ENCODE measurements around the gene DHH. TPM values are rescaled to one million over a fixed set of nuclear protein-coding genes. Genes with fewer than 3 reads are reported as not detected.
A peak's percentile ranks its signal among the peaks of the same experiment; 100 is the strongest.
"Not testable (repeated sequence)": the region's sequence is repeated elsewhere in the genome, so short reads cannot be mapped to it uniquely, and the experiment has no call there.

The DHH gene
- polyA plus RNA-seq (ENCODE audit: insufficient read length in 3 of 3) = under 1 TPM; 0.34 to 0.50 (median 0.35) TPM
- long read RNA-seq, donor 1 = 0 reads
- long read RNA-seq, donor 2, full-length matches to known transcripts = 1 of 1 reads
- long read RNA-seq, donor 2, partial matches to known transcripts = 0 of 1 reads
- long read RNA-seq, donor 2, other reads (novel, unspliced or antisense) = 0 of 1 reads
- long read RNA-seq, donor 3 = 0 reads
- long read RNA-seq, donor 4, full-length matches to known transcripts = 3 of 3 reads
- long read RNA-seq, donor 4, partial matches to known transcripts = 0 of 3 reads
- long read RNA-seq, donor 4, other reads (novel, unspliced or antisense) = 0 of 3 reads
- long read RNA-seq, donor 5 = 0 reads
- long read RNA-seq, donor 6, full-length matches to known transcripts = 1 of 1 reads
- long read RNA-seq, donor 6, partial matches to known transcripts = 0 of 1 reads
- long read RNA-seq, donor 6, other reads (novel, unspliced or antisense) = 0 of 1 reads
- long read RNA-seq, donor 7 = 0 reads
- long read RNA-seq, donor 8 = 0 reads
- long read RNA-seq, donor 9 = 0 reads
- long read RNA-seq, donor 10 = 0 reads
- long read RNA-seq, donor 11 = 0 reads
- long read RNA-seq, donor 12 = 0 reads
- long read RNA-seq, donor 13 = 0 reads
- long read RNA-seq, donor 14 = 0 reads
- long read RNA-seq, donor 15 = 0 reads
- long read RNA-seq, donor 16, full-length matches to known transcripts = 1 of 1 reads
- long read RNA-seq, donor 16, partial matches to known transcripts = 0 of 1 reads
- long read RNA-seq, donor 16, other reads (novel, unspliced or antisense) = 0 of 1 reads

DNA sequence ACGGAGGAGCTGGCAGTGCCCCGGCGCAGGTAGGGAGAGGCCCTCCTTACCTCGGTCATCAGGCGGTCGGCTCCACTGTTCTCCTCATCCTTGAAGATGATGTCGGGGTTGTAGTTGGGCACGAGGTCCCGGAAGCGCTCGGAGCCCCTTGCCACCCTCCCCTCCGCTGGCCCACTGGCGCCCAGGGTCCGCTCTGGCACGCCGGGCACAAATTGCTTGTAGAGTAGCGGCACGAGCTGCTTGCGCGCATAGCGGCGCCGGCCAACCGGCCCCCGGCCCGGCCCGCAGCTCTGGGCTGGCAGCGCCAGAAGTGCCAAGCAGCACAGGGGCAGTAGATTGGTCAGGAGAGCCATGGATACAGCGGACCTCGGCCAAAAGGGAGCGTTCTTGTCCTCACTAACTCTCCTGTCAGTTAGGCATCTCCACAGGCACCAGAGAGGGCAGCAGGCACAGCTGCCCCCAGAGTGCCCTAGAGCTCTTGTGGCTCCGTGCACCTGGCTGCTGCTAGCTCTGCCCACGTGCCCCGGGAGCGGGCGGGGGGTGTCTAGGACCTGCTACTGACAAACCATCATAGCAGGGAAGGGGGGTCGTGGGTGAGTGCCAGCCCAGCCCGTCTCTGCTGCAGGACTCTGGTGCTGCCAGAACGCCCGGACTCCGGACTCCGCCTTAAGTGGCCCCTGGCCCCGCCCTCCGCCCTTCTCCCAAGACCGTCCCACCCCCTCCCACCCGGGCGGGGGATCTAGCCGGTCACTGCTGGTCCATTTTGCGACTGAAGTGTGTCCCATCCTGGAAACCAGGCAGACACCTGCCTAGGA is at the start of gene DHH:
Gene DHH, minus strand, starts transcription at position 642 of the 815 bp plus-strand sequence. Its CDS starts 289 bp downstream, at position 353.
- no peak for DNase-seq

DNA sequence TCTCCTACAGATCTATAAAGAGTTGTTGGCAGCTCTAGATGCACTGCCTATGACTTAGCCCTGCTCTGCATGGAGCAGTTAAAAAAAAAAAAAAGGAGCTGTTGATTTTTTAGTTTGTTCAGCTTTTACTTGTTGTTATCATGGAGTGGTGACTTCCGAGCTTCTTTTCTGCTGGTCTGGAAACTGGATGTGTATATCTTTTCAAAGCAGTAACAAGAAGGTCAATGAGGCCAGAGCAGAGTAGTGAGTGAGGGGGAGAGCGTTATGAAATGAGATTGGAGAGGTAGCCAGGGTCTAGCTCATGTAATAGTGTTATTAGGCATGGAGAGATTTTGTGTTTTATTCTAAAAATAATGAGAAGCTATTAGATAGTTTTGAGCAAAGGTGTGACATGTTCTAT is 49.8 kb upstream of the DHH start:
- DNase-seq = no peak

DNA sequence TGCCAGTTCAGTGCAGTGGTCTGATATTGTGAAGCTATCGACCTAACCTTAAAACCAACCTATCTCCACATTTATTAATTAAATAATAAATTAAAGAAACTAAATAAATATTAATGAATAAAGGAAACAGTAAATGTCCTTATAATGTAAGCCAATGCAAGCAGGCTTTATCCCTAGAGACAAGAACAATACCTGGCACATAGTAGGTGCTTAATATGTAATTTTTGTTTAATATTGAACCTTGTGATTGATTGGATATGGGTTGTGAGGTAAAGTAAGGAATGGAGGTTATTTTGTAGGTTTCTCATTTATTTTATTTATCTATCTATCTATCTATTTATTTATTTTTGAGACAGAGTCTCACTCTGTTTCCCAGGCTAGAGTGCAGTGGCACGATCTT is 44.4 kb upstream of the DHH start:
- no peak for DNase-seq

DNA sequence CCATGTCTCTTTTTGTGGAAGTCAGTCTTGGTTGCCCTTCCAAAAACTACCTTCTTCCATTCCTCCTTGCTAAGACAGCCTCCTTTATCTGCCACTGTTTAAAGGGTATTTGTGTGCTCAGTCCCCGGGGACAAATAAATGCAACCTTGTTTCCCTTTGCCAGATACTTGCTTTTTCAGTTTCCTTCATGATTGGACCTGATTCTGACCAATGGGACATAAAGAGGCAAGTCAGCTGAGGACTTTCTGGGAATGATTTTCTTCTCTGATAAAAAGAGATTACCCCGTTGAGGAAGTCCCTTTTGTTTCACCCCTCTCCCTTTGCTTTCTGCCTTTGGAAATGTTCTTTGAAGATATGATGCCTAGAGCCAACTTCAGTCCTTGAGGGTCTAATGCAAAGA is 44.0 kb upstream of the DHH start:
- no peak for DNase-seq

DNA sequence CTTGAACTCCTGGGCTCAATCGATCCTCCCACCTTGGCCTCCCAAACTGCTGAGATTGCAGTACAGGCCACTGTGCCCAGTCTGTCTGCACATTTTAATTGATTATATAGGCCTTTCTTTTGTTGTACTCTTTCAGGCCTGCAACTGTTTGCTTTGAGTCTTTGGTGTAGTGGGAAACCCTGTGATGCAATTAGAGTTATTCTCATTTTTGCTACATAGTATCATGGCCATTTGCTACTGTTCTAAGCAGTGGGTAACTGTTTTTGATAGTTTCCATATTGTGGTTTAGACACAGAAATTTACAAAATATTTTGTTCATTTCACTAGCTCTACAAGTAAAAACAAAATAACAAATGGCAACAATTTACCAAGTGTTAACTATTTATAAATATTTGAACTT is 42.9 kb upstream of the DHH start:
- no peak for DNase-seq

DNA sequence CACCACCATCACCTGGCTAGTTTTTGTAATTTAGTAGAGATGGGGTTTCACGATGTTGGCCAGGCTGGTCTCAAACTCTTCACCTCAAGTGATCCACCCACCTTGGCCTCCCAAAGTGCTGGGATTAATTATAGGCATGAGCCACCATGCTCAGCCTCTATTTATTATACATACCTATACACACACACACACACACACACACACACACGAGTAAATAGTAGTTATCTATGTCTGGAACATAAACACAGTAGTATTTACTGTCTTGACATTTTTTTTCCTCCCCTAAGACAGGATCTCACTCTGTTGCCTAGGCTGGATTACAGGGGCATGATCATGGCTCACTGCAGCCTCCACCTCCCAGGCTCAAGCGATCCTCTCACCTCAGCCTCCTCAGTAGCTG is 42.4 kb upstream of the DHH start:
- DNase-seq = not testable (repeated sequence)

DNA sequence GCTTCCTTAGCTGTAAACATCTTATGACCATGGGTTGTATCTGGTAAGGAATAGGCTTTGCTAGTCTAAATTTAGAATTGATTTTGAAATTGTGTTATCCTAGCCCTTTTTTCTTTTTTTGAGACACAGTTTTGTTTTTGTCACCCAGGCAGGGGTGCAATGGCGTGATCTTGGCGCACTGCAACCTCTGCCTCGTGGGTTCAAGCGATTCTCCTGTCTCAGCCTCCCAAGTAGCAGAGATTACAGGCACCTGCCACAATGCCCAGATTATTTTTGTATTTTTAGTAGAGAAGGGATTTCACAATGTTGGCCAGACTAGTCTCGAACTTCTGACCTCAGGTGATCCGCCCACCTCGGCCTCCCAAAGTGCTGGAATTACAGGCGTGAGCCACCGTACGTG is 39.0 kb upstream of the DHH start:
- no peak for DNase-seq

DNA sequence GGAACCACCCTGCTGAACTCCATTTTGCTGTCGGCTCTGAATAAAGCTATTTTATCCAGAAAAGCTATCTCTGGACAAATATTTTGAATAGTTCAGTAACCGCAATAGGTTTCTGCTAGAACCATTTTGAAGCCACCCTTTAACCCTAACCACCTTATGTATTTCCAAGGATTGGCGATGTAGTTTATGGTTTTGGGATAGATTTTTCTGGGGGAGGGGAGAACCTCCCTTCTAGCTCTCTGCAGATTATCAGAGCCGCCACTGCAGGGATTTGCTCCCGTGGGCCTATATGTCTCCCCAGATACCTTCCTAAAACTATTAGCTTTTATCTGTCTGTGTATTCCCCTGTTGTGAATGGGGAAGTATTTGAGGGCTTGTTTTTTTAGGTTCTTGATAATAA is 38.4 kb upstream of the DHH start:
- DNase-seq = no peak

DNA sequence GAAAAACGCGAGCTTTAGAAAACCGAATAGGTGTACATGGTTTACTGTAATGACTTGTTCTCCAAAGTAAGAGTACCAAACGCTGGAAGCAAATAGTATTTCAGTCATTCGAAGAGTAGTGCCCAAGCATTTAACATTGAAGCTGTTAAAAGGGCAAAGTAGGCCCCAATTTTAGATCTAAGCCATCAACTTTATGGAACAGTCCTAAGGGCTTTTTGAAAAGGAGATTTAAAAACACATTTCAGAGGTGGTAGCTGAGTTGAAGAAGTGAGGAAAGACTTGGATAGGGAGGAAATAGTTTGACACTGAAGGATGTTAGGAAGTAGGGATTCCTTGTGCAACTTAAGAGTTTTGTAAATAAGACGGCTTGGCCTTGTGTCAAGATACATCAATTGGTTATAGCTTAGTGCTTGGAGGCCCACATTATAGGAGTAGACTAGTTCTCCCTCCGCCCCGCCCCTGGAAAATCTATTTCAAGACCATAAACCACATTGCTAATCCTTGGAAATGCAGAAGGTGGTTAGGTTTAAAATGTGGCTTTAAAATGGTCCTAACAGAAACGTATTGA is 37.4 kb upstream of the DHH start:
- peak; percentile 33 for DNase-seq

DNA sequence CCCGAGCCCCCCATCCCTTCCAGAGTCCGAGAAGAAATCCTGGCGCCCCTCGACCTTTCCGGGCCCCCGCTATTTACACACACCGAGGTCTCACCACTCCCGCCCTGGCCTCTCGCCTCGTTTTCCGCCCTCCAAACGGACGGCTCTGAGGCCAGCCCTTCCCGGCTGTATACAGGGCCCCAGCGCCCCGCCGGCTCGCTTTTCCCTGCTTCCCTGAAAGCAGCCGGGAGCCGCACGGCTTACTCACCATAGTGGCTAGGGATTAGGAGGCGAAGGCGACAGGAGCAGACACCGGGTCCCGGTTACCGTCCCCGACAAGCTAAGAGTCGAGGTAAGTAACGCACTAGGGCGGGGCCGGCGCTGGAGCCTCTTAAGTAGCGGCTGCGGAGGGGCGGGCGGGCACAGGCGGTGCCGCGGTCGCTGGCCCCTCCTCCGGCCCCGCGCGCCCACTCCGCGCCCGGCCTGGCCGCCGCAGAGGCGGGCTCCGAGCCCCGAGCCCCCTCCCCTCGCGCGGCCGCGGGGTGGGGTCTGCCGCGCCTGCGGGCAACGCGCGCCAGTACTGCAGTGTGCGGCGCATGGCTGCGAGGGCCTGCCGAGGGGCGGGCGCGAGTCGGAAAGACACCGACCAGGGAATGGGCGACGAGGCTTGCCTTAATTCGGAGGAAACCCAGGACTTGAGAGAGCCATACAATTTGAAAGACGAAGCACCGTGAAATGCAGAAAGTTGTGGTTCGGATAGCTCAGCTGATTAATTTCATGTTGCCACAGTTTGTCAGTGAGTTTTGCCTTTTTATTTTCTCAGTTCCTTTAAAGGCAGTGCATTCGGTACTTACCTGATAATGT is 36.7 kb upstream of the DHH start, which contains the start of gene TUBA1B:
Gene TUBA1B, minus strand, starts transcription at position 345 of the 843 bp plus-strand sequence. Its CDS starts 95 bp downstream, at position 250.
- peak; percentile 92 for DNase-seq

DNA sequence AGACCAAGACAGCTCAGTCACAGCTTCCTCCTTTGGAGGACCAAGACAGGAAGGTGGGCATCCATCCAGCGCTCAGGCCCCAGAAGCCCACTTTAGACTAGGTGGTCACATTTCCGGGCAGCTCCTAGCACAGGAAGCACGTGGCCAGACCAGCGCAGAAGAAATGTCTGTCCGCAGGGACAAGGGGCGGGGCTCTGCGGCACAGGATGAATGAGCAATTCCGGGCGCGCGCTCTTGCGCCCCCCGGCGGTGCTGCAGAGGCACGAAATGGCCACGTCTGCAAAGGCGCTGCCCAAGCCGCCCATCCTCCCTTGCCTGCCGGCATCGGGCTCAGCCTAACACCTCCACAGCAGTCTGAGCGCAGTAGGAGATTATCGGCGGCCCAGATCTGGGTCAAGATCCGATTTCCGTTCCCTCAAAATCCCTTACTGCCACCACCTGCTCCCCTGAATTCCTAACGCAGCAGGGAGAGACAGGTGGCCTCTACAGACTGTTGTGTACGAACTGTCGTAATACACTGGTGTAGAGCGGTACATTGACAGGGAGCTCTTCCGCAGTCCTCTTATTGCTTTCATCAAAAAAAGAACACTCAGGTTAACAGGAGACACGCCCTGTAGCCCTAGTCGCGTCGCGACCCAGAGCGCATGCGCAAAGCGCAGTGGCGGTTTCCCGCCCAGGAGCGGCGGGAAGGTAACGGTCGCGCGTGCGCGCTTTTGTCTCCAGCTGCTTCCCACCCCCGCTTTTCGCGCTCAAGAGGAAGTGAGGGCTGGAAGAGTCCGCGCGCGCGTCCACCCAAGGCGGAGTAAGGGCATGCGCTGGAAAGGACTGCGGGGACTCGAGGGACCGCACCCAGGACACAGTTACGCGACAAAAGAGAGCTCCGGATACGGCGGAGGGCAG is 35.8 kb upstream of the DHH start:
- peak; percentile 91 for DNase-seq

DNA sequence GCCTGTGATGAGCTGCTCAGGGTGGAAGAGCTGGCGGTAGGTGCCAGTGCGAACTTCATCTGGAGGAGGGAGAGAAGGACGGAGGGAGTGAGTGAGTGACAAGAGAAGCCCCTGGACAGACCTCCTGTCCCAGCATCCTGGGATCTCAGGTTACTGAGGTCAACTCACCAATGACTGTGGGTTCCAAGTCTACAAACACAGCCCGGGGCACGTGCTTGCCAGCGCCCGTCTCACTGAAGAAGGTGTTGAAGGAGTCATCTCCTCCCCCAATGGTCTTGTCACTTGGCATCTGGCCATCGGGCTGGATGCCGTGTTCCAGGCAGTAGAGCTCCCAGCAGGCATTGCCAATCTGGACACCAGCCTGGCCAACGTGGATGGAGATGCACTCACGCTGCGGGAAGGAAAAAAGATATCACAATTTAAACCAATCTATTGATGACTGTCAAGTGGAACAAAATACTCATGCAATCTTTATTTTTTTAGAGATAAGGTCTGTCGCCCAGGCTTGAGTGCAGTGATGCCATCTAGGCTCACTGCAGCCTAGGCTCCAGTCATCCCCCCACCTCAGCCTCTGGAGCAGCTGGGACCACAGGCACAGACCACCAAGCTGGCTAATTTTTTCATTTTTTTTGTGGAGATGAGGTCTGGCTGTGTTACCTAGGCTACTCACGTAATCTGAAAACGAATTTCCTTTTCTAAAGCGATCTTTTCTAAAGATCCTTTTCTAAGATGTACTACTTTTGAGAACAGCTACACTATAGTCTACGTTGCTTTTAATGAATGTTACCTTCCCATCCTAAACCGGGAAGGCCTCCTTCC is 34.9 kb upstream of the DHH start:
- no peak for DNase-seq

DNA sequence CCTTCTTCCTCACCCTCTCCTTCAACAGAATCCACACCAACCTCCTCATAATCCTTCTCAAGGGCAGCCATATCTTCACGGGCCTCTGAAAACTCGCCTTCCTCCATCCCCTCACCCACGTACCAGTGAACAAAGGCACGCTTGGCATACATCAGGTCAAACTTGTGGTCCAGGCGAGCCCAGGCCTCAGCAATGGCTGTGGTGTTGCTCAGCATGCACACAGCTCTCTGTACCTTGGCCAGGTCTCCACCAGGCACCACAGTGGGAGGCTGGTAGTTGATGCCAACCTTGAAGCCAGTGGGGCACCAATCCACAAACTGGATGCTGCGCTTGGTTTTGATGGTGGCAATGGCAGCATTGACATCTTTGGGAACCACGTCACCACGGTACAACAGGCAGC is 33.4 kb upstream of the DHH start:
- DNase-seq = not testable (repeated sequence)

DNA sequence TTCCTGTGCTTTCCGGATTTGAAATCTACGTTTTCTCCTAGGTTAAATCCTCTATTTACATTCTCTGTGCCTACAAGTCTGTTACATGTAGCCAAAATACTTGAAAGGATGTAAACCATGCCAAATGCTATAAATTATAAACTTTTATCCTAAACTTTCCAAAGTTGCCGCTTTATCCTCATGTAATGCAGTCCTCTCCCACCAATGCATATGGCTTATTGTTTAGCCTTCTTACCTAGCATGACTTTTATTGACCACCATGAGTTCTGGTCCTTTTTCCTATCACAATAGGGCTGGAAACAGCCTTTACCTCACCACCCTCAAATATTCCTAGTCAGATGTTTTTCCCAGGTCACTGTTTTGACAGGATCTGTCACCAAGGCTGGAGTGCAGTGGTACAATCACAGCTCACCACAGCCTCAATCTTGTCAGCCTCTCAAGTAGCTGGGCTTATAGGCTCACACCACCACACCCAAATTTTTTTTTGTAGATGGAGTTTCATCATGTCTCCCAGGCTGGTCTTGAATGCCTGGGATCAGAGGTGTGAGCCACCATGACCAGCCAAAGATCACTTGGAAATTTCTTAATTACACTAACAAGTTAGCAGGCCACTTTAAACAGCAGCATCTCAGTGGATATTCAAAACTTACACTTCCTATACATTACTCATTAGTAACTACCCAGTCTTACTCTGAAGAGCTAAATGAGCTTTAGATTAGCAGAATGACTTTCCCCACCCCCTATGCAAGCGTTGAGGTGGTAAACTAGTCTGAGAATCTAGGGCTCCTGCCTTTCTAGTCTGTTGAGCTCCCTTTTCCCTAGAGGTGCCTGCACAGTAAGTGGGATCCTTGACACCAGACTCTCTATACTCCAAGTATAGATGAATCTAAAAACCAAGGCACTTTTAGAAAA is 32.5 kb upstream of the DHH start:
- no peak for DNase-seq

DNA sequence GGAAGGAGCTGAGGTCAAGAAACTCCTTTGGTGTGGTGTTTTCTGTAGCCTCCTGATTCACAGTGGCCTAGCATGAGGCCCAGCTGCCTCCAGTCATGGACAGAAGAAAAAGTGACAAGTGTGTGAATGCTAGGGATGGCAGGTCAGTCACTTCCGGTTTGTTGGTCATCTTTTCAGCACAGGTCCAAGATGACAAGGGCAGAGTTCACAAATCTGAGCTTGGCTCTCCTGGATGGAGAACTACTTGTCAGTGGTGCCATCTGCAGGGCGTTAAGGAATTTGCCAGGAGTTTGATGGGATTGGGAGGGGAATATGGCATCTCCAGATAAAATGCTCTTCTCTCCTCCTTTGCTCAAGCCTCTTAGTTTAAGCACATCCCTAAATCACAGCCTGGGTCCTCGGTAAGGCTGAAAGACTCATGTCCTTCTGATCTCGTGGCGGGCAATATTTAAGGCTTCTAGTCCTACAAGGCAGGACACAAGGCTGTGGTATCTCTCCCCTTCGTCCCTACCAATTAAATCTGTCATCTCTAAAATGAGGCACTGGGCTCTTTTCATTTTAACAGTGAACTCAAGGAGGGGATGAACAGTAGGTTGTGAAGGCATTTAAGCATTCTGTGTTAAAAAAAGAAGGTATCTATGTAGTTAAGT is 26.6 kb upstream of the DHH start:
- DNase-seq = peak; percentile 40

DNA sequence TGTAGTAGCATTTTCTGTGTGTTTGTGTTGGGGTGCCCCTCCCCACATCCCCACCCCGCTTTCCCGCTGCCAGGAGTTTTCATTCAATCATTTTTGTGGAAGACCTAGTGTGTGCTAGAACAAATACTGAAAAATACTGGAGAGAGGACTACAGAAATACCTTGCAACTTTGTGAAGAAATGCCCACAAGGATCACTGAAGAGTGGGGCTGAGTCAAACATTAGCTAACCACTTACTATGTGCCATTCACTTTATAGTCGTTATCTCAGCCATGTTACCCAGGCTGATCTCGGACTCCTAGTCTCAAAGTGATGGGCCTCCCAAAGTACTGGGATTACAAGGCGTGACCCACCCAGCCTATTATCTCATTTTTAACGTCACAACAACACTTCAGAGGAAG is 16.6 kb upstream of the DHH start:
- no peak for DNase-seq

DNA sequence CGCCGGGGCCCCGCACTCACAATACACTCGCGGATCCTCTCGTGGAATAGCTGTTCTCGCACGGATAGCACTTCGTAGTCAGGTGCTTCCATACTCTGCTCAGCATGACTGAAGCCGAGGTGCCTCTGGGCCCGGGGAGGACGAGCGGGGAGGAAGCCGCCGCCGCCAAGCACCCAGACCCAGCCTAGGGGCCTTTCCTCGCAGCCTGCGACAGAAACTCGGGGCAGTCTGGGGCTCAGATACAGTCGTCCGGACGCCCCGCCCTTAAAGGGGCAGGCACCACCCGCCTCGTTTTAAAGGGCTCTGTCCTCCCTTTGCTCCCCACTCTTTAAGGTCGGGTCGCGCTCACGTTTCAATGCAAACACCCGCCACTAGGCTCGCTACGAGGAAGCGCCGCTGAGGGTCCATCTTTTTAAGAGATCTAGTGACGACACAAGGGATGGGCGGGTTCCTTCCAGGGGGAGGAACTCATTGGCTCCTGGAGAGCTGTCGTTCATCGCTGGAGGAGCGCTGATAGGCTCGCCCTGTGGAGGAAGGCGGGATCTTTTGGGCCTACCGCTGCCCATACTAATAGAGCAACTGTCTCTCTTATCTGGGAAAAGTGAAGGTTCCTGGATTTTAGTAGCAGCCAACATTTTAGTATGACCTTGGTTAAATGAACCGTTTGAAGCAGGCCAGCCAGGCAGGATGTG is 16.0 kb upstream of the DHH start, which contains the start of gene LMBR1L:
Gene LMBR1L, minus strand, starts transcription at position 384 of the 692 bp plus-strand sequence. Its CDS starts 292 bp downstream, at position 92.
- peak; percentile 98 for DNase-seq
